ENCODE data around the gene FAM174A. TPM values are rescaled to one million over a fixed set of nuclear protein-coding genes. Genes with fewer than 3 reads are reported as not detected.

The FAM174A gene
- total and polyA plus RNA-seq, 12 donors: 9.1 to 46.0 (median 20.1) TPM

DNA sequence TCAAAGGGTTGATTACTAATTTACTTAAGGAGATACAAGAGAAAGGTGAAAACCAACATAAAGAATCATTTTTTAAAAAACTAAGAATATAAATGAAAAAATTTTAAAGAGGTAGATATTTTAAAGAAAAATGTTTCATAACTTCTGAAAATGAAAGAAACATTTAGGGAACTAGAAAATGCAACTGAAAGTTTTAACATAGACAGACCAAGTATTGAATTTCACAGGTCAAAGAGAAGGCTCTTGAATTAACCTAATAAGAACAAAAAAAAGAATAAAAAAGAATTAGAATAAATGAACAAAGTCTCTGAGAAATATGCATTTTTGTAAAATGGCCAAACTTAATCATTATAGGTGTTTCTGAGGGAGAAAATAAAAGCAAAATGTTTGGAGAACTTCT is 16.1 kb upstream of the FAM174A start:
- no peak for DNase-seq
- Histone ChIP-seq H3K36me3 (no peaks in the 10 kb centered on the region), H3K27me3 (no peaks in the 10 kb centered on the region), H3K4me3 (no peak overlapping the region), H3K4me1 (no peaks in the 10 kb centered on the region), H3K27ac (no peak overlapping the region), H3K9me3 (peaks cover 0 to 34% (median 13%) of the 10 kb centered on the region in 11 donors)
- no peak for TF ChIP-seq CTCF (IDR thresholded peaks at IDR 0.05)
- intact Hi-C loops (cut with DNase I): no loop called here
- no peak for ATAC-seq

DNA sequence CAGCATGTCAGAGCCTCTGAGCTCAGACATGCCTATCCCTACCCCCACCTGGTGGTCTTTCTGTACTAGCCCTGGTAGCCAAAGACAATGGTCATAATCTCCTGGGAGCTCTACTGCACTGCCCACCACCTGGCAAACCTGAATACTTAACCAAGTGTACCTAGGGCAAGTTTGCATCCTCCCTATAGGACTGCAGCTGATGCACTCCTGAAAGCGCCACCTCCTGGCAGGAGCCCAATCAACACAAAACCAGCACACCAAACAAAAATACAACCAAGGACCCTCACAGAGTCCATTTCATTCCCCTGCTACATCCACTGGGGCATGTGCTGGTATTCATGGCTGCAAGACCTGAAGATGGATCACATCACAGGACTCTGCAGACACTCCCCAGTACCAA is 14.8 kb upstream of the FAM174A start:
- ATAC-seq (no peak), DNase-seq (no peak)
- Histone ChIP-seq H3K9me3 (peaks cover 0 to 38% (median 13%) of the 10 kb centered on the region in 11 donors), H3K27ac (no peak overlapping the region), H3K4me1 (no peaks in the 10 kb centered on the region), H3K27me3 (no peaks in the 10 kb centered on the region), H3K36me3 (no peaks in the 10 kb centered on the region), H3K4me3 (no peak overlapping the region)
- WGBS, 2 donors: 54 to 65% methylated on average over 1 of the region's 1 CpG
- intact Hi-C loops (cut with DNase I): no loop called here
- no peak for TF ChIP-seq CTCF (IDR thresholded peaks at IDR 0.05)

DNA sequence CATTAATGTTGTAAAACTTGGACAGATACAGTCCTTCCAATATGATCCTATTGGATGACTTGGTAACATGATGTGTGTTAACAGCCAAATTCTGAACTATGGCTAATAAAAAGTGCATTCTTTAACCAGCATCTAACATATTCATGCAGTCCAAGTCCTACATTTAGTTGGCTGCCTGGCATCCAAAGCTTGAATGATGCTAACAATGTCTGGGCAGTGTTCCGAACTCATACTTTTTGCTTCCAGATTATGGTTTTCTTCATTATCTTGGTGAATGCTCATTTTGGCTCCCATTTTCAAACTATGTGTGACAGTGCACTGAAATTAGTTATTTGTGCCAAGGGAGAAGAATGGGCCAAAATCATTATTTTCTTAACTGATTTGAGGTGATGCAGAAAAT is 2.8 kb downstream of the FAM174A start:
- no peak for TF ChIP-seq CTCF (IDR thresholded peaks at IDR 0.05)
- Histone ChIP-seq H3K27me3 (no peaks in the 10 kb centered on the region), H3K27ac (no peak overlapping the region), H3K4me3 (no peak overlapping the region), H3K36me3 (no peaks in the 10 kb centered on the region), H3K4me1 (peaks cover 0 to 53% (median 26%) of the 10 kb centered on the region in 9 donors), H3K9me3 (no peaks in the 10 kb centered on the region)
- intact Hi-C loops (cut with DNase I): loop anchor here in 2 of 10 donors (5.0 to 10.0 kb wide), 2 partner anchors 364 to 367 kb away; partner anchors contain the start of gene ST8SIA4 (in 2 of the 2)
- ATAC-seq (no peak), DNase-seq (no peak)
- 87 to 89% methylated on average over 1 of the region's 1 CpG for WGBS, 2 donors

DNA sequence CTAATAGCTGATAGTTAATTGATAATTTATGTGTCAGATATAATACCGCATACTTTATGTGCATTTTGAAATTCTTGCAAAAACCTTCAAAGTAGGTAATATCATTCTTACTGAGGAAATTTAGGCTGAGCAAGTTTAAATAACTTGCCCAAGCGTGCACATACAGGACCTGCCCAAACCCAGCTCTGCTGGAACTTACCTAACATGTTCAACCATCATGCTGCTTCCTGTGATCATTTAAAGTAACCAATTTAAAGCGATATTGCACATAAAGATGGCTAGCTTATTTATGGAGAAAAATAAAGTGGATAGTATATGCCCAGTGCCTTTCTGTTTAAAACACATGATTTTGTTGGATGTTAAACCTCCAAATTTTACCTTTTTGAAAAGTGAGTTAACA is 4.3 kb downstream of the FAM174A start:
- H3K4me3 ChIP-seq: no peak overlapping the region
- ATAC-seq (no peak), DNase-seq (no peak)
- intact Hi-C loops (cut with DNase I): loop anchor here in 2 of 10 donors (5.0 to 10.0 kb wide), 2 partner anchors 363 to 365 kb away; partner anchors contain the start of gene ST8SIA4 (in 2 of the 2)
- H3K9me3 ChIP-seq: no peaks in the 10 kb centered on the region
- no peaks in the 10 kb centered on the region for H3K36me3 ChIP-seq
- no peaks in the 10 kb centered on the region for H3K27me3 ChIP-seq
- WGBS, 2 donors: 96 to 99% methylated on average over 3 of the region's 3 CpGs
- H3K4me1 ChIP-seq: peaks cover 0 to 49% (median 22%) of the 10 kb centered on the region in 9 donors
- TF ChIP-seq CTCF (IDR thresholded peaks at IDR 0.05): no peak
- no peak overlapping the region for H3K27ac ChIP-seq
